ENCODE results near the gene BOD1L1.

DNA sequence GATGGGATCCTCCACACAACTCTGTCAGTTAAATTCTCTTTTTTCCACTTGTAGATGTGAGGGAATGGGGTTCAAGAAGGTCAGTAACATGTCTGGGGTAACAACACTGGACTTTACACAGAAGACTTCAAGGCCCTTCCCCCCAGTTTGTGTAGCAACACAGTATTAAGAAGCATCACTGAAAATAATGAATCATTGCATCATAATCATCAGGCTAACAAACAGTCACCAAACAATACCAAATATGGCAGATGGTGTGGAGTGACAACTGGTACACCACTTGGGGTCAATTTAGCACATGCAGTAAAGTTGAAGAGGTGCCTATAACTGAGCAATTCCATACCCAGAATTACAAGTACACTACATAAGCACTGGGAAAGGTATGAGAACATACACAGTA is 38.6 kb downstream of the BOD1L1 start:
- TF ChIP-seq CTCF (IDR thresholded peaks at IDR 0.05) (no peak), POLR2A (IDR thresholded peaks at IDR 0.05) (no peak)

Data from ovary (tissue), 3 donors.